ENCODE results near the gene ENTREP1.

The ENTREP1 gene

GRCh38 chr9:69322256-69322655 is 2.8 kb upstream of the ENTREP1 start:
- no peak for DNase-seq

- no peak for DNase-seq
Measured at GRCh38 chr9:69323861-69324260, 1.2 kb upstream of the ENTREP1 start.

GRCh38 chr9:69325409-69326212 is 596 bp downstream of the ENTREP1 start:
- no peak for DNase-seq

DNA sequence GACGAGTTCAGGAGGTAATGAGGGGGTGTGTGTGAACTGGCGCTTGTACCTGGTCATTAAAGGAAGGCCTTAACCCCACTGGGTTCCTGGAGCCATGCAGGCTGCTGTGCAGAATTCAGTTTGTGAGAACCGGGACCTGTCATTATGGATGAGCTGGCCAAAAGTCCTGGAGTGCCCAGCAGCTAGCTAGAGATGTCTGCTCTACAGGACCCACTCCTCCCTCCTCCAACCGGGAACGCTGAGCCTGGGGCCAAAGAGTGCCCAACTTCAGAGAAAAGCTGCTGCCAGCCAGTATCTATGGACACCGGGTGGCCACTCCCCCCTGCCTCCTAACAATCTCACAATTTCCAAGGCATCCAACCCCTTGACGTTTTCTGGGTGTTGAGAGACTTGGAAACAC is 1.2 kb downstream of the ENTREP1 start:
- DNase-seq, result no peak

DNA sequence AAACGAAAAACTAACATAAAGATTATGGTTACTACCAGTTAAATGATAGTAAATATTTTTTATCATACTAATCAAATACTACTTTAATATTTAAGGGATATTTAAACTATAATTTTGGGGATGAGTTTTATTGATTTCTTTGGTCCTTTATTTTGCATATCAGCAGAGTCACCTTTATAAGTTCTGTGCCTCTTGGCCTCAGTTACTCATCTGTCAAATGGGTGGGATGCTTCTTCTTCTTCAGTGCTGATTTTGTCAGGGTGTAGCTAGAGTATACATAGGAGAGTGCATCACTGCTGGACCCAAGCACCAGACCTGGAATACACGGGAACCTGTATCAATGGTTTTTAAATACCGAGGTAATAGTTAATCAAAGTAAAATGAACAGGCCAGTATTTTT is 5.6 kb downstream of the ENTREP1 start:
- no peak for DNase-seq

GRCh38 chr9:69331444-69331843 is 6.4 kb downstream of the ENTREP1 start:
- no peak for DNase-seq

DNA sequence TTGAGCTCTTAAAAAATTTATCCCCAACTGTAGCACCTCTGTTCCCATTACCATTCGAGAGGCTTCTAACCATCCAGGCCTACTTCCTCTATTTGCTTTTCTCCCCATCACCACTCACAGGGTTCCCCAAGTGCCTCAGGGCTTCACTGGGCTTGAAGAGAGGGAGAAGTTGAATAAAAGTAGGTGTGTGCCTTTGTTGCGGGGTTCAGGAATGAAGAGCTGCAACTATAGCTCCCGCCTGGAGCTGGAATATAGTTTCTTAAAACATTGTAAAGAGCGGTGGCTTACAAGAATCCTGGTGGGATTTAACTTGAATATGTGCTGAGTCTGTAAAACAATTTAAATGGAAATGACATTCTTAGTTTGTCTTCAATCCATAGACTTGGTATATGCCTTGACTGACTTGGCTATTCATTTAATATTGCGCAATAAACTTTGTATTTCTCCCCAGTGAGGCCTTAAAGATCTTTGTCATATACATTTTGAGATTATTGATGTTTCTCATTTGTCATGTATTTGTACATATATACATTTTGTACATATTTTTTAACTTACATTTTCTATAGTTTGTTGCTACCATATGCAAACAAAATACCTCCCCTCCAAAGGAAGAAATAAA is 7.2 kb downstream of the ENTREP1 start:
- DNase-seq, result no peak

DNA sequence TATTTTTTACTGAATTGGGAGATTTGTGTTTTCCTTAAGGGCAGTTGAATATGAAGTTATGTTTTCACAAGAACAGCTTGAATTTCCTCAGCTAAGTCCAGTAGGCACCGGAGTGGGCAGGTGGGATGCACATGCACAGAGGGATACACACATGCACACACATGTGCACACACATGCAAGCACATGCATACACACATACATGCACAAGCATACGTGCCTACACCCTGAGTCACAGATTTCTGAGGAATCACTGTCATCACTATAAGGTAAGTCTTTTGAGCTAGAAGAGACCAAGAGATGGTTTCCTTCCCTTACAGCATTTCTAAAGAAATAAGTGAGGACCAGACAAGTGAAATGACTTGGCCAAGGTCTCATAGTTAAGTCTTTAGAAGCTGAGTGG is 8.7 kb downstream of the ENTREP1 start:
- DNase-seq, result no peak

GRCh38 chr9:69334317-69334716 is 9.3 kb downstream of the ENTREP1 start:
- no peak for DNase-seq

- no peak for DNase-seq
Measured at GRCh38 chr9:69339620-69340019, 14.6 kb downstream of the ENTREP1 start.

- DNase-seq, result no peak
Measured at GRCh38 chr9:69340631-69341030, 15.6 kb downstream of the ENTREP1 start.

DNA sequence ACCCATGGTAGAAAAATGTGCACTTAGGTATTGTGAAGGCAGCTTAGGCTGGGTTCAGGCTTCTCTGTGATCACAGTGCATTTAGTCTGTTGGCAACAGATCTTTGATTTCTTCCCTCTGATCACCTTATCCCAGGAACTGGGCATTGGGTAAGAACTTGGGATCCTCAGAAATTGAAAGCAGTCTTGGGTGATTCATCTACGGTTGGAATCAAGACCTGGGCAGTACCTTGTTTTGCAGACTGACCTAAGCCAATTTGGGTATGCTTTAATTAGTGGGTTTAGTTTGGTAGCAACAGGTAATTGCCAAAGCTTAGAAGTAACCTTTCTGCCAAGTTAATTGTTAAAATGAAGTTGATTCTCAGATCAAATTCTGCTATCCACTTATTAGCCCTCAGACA is 17.8 kb downstream of the ENTREP1 start:
- no peak for DNase-seq

DNA sequence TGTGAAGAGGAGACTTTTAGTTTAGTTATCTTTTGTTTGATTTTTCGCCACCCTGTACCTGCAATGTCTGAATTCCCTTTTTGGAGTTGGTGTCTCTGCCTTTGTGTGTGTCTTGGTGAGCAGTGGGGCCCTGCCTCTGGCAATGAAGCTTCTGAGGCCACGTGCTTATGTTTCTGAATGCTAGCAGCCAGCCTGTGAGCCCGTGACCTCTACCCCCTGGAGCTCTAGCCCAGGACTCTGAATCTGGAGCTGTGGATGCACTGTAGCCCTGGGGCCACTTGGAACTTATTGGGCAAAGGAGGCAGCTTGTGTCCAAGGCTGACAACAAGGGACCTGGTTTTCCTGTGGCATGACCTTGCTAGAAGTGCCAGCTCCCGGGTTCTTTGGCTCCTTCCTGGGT is 19.4 kb downstream of the ENTREP1 start:
- DNase-seq, result no peak

DNA sequence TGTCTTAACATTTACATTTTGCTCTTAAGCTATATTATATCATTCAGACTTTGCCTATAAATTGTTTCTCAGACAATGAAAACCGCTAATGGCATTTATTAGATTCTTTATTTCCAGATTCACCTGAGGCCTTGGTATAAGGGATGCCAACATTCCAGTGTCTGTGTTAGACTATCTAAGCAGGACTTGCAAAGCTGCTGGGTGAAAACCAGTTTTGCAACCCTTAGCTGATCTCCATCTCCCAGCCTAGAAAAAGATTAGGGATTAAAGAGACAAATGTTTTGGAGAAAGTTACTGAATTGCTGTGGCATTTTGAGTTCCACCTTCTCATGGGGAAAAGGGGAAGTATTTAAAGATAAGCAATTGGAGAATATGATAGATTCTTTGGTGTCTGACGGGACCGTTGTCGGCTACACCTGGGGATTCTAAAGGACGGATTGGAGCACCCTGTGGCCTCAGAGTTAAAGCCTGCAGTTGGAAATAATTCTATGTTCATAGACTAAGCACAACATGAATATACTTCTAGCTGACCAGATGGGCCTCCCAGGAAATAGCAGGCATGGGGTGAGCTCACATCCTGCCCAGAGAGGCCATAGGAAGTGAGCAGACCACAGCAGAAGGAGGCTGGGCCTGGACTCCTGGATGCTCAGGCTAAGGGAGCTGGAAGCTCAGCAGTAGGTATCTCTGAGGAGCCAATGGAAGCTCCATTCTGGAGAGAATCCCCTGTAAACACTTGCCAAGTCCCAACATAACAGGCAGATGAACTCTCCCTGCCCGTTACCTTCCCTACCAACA is 21.8 kb downstream of the ENTREP1 start:
- DNase-seq, result no peak

GRCh38 chr9:69347607-69348006 is 22.6 kb downstream of the ENTREP1 start:
- DNase-seq, result no peak

DNA sequence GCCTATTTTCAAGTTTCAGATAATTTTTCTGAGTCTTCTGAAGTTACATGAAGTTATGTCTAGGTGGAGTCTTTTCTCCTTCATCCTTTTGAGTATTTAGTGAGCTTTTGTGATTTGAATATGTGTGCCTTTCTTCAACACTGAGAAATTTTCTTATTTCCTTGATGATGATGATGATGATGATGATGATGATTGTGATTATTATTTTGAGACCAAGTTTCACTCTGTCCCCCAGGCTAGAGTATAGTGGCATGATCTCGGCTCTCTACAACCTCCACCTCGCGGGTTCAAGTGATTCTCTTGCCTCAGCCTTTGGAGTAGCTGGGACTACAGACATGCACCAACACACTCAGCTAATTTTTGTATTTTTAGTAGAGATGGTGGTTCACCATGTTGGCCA is 26.2 kb downstream of the ENTREP1 start:
- no peak for DNase-seq

DNA sequence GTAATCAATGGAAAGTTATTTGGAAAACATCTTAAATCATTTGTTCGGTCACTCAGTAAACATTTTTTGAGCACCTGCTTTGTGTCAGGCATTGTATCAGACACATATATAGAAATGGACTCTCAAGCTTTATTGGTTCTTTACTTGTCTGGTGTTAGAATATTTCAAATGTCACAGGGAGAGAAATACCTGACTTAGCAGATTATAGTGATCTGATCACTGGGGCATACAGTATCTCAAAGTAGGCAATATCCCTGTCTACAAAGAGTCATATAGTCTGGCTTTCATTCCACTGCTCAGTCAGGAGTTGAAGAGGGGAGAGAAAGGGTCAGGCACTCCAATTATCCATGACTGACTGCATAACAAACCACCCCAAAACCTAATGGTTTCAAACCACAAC is 30.2 kb downstream of the ENTREP1 start:
- DNase-seq, result no peak

- no peak for DNase-seq
Measured at GRCh38 chr9:69357030-69357775, 32.2 kb downstream of the ENTREP1 start.

- no peak for DNase-seq
Measured at GRCh38 chr9:69357821-69358220, 32.8 kb downstream of the ENTREP1 start.

DNA sequence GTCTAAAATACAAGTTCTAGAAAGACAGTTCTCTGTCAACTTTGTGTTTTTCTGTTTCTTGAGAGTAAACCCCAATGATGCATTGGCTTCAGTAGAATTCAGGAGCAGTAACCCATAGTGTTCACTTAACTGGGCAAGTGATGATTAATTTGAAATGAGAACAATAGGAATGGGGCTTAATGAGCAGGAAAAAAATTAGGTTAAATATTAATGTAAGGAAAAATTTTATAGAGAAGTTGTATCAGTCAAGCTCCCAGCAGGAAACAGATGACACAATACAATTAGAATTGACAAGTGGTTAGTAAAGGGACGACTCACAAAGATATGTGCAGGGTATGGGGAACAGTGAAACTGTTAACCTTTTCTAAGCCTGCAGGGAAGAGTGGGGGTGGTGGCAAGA is 38.2 kb downstream of the ENTREP1 start:
- no peak for DNase-seq

DNA sequence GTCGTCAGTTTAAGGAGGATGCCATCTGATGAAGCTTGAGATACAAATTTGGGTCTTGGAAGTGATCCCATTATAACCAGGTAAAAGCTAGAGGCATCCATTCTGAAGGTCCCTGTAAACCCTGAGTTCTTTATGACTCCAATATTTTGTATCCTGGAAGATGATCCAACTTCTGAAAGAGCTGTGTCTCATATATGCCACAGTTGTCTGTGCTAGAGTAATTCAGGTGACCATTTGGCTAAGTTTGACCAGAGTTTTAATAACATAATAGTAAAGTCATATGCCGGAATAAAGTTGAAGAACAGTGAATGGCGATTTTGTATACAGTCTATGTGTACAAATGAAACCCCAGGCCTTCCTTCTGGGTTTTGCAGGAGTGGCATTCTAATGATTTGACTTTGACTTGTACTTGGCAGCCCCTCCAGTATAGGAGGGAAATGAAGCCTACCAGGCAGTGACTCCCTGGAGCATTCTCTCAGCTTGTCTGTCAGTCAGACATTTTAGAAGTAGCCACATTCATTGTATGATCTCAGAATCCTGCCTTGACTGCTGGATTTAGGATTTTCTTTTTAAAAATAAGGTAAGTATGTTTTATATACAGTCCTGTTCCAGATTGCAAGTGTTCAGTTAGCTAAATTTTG is 39.6 kb downstream of the ENTREP1 start:
- DNase-seq, result no peak

DNA sequence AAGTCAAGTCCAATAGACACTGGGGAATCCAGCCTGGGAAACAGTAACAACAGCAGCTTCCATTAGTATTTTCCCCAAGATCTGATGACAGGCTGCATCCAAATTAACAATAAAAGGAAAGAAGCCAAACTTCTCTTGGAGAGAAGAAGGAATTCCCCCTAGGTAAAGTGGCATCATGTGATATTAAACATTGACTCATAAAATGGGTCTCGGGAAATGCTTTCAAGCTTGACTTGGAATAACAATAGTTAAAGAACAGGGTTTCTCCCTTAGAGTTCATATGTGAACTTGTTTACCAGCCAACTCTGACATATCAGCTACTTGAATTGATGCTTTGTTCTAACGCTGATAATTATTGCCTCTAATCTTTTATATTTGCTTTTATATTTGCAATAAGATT is 45.4 kb downstream of the ENTREP1 start:
- DNase-seq, result no peak

DNA sequence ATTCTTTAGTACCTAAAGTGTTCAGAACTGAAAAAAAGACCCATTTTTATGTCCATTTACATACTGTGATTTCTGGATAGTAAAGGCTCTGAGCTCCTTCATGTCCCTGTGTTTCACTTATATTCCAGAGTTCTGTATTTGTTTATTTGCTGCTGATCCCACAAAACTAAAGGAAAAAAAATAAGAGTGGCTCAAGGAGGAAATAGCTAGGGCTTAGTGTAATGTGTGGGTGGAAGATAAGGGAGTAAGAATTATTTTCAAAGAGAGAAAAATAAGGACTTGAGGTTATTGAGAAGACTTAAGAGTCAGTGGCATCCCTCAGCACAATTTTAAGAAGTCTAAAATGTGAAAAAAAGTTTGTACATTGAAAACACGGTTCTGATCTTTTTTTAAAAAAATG is 46.0 kb downstream of the ENTREP1 start:
- DNase-seq, result no peak

Data from CD4-positive, alpha-beta T cell treated with Interleukin-15 for 1 hour (primary cell).